Measurements from ENCODE around the gene GALNT17. TPM values are rescaled to one million over a fixed set of nuclear protein-coding genes. Genes with fewer than 3 reads are reported as not detected.

Gene GALNT17
- total RNA-seq, 2 experiments from 2014 or later: not detected

DNA sequence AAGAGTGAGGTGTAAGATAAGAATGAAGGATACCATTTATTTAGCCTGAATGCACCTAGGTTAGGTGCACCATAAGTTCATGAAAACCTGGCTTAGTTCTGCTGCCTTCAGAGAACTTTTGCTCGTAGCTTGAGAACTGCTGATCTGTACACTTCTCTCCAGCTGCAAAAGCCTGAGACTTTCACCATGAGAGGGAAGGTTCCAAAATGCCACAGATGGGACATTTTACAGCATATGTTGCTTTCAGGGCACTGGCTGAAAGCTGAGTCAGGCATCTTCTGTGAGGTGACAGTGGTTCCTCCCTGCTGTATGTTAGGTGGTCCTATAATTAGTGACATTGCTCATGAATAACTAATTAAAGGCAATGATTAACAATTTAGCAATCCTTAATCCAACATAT is 298.3 kb downstream of the GALNT17 start:
- H3K4me1 ChIP-seq (ENCODE audit: insufficient read depth, low read length): no peaks in the 10 kb centered on the region

DNA sequence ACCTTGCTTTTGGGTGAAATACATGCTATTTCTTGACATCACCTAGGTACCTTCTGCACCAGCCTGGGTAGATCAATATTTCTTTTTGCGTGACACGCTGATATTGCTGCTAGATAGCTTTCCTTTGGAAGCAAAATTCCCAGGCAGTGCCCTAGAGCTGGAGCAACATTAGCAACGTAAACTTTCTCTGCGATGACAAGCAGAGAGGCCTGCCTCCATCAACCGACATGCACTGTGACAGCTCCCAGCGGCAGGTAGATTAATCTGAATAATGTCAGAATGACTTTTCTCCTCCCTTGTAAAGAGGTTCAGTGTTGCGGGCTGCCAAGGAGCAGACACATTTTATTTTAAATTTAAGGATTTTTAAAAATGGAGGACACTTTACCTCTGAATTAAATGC is 307.4 kb downstream of the GALNT17 start:
- intact Hi-C loops (cut with DNase I, micrococcal nuclease): no loop called here

More for the DNA sequence above, 298.3 kb downstream of the GALNT17 start:
- POLR2A ChIA-PET: no interaction called here
- ATAC-seq (ENCODE audit: poor library complexity) (no peak), DNase-seq (no peak)
- TF ChIP-seq, protein P1, sequence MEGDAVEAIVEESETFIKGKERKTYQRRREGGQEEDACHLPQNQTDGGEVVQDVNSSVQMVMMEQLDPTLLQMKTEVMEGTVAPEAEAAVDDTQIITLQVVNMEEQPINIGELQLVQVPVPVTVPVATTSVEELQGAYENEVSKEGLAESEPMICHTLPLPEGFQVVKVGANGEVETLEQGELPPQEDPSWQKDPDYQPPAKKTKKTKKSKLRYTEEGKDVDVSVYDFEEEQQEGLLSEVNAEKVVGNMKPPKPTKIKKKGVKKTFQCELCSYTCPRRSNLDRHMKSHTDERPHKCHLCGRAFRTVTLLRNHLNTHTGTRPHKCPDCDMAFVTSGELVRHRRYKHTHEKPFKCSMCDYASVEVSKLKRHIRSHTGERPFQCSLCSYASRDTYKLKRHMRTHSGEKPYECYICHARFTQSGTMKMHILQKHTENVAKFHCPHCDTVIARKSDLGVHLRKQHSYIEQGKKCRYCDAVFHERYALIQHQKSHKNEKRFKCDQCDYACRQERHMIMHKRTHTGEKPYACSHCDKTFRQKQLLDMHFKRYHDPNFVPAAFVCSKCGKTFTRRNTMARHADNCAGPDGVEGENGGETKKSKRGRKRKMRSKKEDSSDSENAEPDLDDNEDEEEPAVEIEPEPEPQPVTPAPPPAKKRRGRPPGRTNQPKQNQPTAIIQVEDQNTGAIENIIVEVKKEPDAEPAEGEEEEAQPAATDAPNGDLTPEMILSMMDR (IDR thresholded peaks at IDR 0.05): no peak
- intact Hi-C loops (cut with DNase I, micrococcal nuclease): no loop called here
- H3K36me3 Mint-ChIP-seq (ENCODE audit: low read depth): no peaks in the 10 kb centered on the region
- Histone ChIP-seq H3K27ac (ENCODE audit: low read depth in 1 of 2, low read length in 2 of 2) (no peak overlapping the region), H3K9me3 (ENCODE audit: control insufficient read depth in 1 of 2, insufficient read depth in 1 of 2, low read length in 2 of 2) (peaks cover 0 to 16% of the 10 kb centered on the region in 2 experiments), H3K36me3 (ENCODE audit: insufficient read depth, low read length) (no peaks in the 10 kb centered on the region), H3K4me3 (ENCODE audit: low read length) (no peak overlapping the region), H3K27me3 (ENCODE audit: control insufficient read depth in 1 of 2, insufficient read depth in 2 of 2, low read length in 2 of 2) (no peaks in the 10 kb centered on the region)
- H3K27ac Mint-ChIP-seq: no peak overlapping the region
- no peak overlapping the region for H3K4me3 Mint-ChIP-seq
- peaks cover 12% of the 10 kb centered on the region for H3K9me3 Mint-ChIP-seq
- H3K27me3 Mint-ChIP-seq: no peaks in the 10 kb centered on the region
- H3K4me1 Mint-ChIP-seq (ENCODE audit: low read depth): no peaks in the 10 kb centered on the region
- CTCF ChIA-PET: no interaction called here

DNA sequence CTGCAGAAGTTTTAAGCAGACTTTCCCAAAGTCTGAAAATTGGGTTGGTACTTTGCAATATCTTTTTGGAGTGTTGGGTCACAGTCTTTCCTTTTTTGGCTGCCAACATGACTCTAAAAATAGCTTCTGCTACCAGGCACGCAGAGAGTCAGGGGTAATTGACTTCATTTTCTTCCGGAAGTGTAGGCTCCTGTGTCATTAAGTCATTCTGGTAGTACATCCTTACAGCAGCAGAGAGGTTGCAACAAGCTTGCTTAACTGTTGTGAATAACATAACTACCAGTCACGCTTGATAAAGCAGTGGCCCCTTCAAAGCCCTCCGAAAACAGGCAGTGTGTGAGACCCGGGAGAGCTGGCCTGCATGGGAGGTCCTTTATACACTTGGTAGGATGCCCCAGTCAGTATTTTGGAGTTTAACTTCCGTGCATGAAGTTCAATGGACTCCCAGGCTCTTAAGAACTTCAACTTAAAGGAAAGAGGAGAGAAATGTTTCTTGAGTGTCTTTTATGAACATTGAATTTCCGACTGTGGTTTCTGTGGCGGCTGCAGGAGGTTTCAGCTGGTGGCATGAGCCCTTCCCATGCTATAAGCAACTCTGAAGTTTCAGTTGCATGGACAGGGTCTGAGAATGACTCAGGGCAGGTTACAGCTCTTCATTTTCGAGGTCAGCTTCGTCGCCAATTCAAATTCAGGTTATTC is 310.7 kb downstream of the GALNT17 start:
- no peak overlapping the region for H3K4me3 Mint-ChIP-seq

More for the DNA sequence above, 307.4 kb downstream of the GALNT17 start:
- no peaks in the 10 kb centered on the region for H3K4me1 ChIP-seq (ENCODE audit: insufficient read depth, low read length)
- peaks cover 0 to 34% of the 10 kb centered on the region in 2 experiments for H3K9me3 ChIP-seq (ENCODE audit: control insufficient read depth in 1 of 2, insufficient read depth in 1 of 2, low read length in 2 of 2)
- DNase-seq (no peak), ATAC-seq (ENCODE audit: poor library complexity) (no peak)
- TF ChIP-seq, protein P1 (IDR thresholded peaks at IDR 0.05): no peak
- no peak overlapping the region for H3K4me3 ChIP-seq (ENCODE audit: low read length)
- H3K27me3 Mint-ChIP-seq: no peaks in the 10 kb centered on the region
- no peak overlapping the region for H3K4me3 Mint-ChIP-seq
- POLR2A ChIA-PET: no interaction called here
- CTCF ChIA-PET: no interaction called here
- H3K4me1 Mint-ChIP-seq (ENCODE audit: low read depth): no peaks in the 10 kb centered on the region
- H3K36me3 ChIP-seq (ENCODE audit: insufficient read depth, low read length): no peaks in the 10 kb centered on the region
- H3K9me3 Mint-ChIP-seq: peaks cover 21% of the 10 kb centered on the region
- H3K27me3 ChIP-seq (ENCODE audit: control insufficient read depth in 1 of 2, insufficient read depth in 2 of 2, low read length in 2 of 2): no peaks in the 10 kb centered on the region
- no peaks in the 10 kb centered on the region for H3K36me3 Mint-ChIP-seq (ENCODE audit: low read depth)
- no peak overlapping the region for H3K27ac ChIP-seq (ENCODE audit: low read depth in 1 of 2, low read length in 2 of 2)
- no peak overlapping the region for H3K27ac Mint-ChIP-seq

More for the DNA sequence above, 310.7 kb downstream of the GALNT17 start:
- Mint-ChIP-seq H3K27me3 (no peaks in the 10 kb centered on the region), H3K27ac (no peak overlapping the region), H3K9me3 (peaks cover 13% of the 10 kb centered on the region), H3K36me3 (ENCODE audit: low read depth) (no peaks in the 10 kb centered on the region), H3K4me1 (ENCODE audit: low read depth) (no peaks in the 10 kb centered on the region)
- intact Hi-C loops (cut with DNase I, micrococcal nuclease): no loop called here
- Histone ChIP-seq H3K27me3 (ENCODE audit: control insufficient read depth in 1 of 2, insufficient read depth in 2 of 2, low read length in 2 of 2) (no peaks in the 10 kb centered on the region), H3K4me3 (ENCODE audit: low read length) (no peak overlapping the region), H3K4me1 (ENCODE audit: insufficient read depth, low read length) (no peaks in the 10 kb centered on the region), H3K9me3 (ENCODE audit: control insufficient read depth in 1 of 2, insufficient read depth in 1 of 2, low read length in 2 of 2) (peaks cover 0 to 33% of the 10 kb centered on the region in 2 experiments), H3K36me3 (ENCODE audit: insufficient read depth, low read length) (no peaks in the 10 kb centered on the region), H3K27ac (ENCODE audit: low read depth in 1 of 2, low read length in 2 of 2) (no peak overlapping the region)
- DNase-seq (no peak), ATAC-seq (ENCODE audit: poor library complexity) (no peak)
- TF ChIP-seq, protein P1 (IDR thresholded peaks at IDR 0.05): no peak
- ChIA-PET CTCF (no interaction called here), POLR2A (no interaction called here)
